Omental fat pad (tissue), 4 donors: ENCODE results near the gene MTAP. TPM values are rescaled to one million over a fixed set of nuclear protein-coding genes. Genes with fewer than 3 reads are reported as not detected.
"Not testable (repeated sequence)": the region's sequence is repeated elsewhere in the genome, so short reads cannot be mapped to it uniquely, and the experiment has no call there.

ENCODE experiments used
- ATAC-seq: fragments of 150-250 bp; one replicate; pipeline ENCODE4 v1.9.1; 2016; ENCODE audit warnings: mild to moderate bottlenecking, moderate library complexity; ENCODE audit not compliant: low FRiP score
- DNase-seq: peaks from one replicate; pipeline ENCODE4 v3.0.0-alpha.2; 2019; ENCODE audit warnings: low spot score
- total RNA-seq, 4 donors: library from RNA; depleted of rRNA; stranded (reverse); fragments of >200 nt; gene quantifications; one replicate each; pipeline ENCODE4 v1.1.0, GENCODE V29; 2016
- TF ChIP-seq, protein P1 (sequence below), 3 donors: fragments of 450-650 bp; IDR thresholded peaks; one replicate each; pipeline ENCODE4 v1.5.1; 2016 to 2017; ENCODE audit warnings: antibody characterized with exemption in 3 of 3, mild to moderate bottlenecking in 3 of 3, moderate library complexity in 2 of 3

The MTAP gene
- total RNA-seq, 4 donors from 2014 or later = 22.2 to 27.0 (median 25.4) TPM

DNA sequence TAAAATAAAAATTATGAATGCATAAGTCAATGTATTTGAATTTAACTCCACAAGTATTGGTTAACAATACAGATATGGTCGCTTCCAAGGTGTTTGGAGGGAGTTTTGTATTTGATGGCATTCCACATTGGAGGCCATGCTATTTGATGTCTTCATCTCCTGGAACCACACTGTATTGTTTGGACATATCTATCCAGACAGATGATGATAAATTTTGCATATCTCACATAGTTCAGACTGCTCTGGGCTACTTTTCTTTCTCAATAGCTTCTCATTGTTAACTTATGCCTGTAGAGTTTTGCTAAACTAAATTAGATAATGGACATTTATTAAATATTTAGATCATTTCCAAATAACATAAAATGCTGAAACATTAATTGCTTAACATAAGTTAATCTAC, 133.7 kb downstream of the MTAP start:
- DNase-seq (no peak), ATAC-seq (no peak)
- TF ChIP-seq, protein P1, sequence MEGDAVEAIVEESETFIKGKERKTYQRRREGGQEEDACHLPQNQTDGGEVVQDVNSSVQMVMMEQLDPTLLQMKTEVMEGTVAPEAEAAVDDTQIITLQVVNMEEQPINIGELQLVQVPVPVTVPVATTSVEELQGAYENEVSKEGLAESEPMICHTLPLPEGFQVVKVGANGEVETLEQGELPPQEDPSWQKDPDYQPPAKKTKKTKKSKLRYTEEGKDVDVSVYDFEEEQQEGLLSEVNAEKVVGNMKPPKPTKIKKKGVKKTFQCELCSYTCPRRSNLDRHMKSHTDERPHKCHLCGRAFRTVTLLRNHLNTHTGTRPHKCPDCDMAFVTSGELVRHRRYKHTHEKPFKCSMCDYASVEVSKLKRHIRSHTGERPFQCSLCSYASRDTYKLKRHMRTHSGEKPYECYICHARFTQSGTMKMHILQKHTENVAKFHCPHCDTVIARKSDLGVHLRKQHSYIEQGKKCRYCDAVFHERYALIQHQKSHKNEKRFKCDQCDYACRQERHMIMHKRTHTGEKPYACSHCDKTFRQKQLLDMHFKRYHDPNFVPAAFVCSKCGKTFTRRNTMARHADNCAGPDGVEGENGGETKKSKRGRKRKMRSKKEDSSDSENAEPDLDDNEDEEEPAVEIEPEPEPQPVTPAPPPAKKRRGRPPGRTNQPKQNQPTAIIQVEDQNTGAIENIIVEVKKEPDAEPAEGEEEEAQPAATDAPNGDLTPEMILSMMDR (IDR thresholded peaks at IDR 0.05) = no peak

DNA sequence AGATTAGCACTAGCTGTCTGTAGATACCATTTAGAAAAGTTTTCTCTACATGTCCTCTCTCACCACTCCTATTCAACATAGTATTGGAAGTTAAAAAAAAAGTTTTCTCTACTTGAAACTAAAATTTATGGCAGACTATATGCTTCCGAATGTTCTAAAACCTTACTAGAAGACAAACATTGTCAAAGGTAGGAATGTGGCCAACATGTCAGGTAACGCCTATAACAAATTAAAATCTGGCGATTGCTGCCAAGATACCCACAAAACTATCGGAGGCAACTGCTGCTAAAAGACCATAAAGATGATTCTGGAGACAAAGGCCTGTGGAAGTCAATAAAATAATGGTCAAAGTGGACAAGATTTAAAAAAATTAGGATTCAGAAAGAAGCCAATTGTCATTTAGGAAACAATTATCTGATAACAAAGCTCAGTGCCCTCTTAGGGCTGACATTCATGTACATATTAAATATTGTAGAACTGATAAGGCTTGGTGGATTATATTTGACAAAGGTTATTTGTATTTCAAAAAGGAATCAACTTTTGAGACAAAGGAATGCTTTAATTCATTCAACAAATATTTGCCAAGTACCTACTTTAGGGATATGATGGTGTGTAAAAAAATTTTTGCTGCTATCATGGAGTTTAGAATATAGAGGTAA, 139.0 kb downstream of the MTAP start:
- ATAC-seq (no peak), DNase-seq (no peak)
- TF ChIP-seq, protein P1 (IDR thresholded peaks at IDR 0.05) = no peak

GRCh38 chr9:21943464-21943863, 141.0 kb downstream of the MTAP start:
- TF ChIP-seq, protein P1 (IDR thresholded peaks at IDR 0.05) = no peak
- ATAC-seq (no peak), DNase-seq (no peak)

DNA sequence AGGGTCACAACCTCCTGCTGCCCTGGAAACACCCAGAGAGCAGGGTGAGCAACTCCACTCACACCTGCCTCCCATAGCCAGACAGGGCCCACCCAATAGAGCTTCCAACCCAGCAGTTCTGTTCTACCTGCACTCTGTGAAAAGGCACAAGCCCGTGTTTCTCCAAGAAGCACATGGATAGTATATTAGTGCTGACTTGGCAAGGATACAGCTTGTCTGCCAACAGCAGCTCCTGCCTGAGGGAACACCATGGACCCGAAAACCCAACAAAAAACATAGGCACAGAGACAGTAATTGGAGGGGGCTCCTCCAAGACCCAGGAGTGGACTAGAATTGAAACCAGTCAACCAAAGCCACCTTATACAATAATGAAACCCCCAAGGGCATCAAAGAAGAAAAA, 143.2 kb downstream of the MTAP start:
- ATAC-seq (no peak), DNase-seq (no peak)
- TF ChIP-seq, protein P1 (IDR thresholded peaks at IDR 0.05) = no peak

GRCh38 chr9:21958833-21959232, 156.4 kb downstream of the MTAP start:
- no peak for ATAC-seq
- TF ChIP-seq, protein P1 (IDR thresholded peaks at IDR 0.05) = no peak
- no peak for DNase-seq

- not testable (repeated sequence) for ATAC-seq, DNase-seq
Measured at GRCh38 chr9:21959268-21959667, 156.8 kb downstream of the MTAP start.

GRCh38 chr9:21961569-21961968, 159.1 kb downstream of the MTAP start:
- ATAC-seq = no peak
- DNase-seq = no peak
- TF ChIP-seq, protein P1 (IDR thresholded peaks at IDR 0.05) = no peak
